CD14-positive monocyte (primary cell): ENCODE data around the gene TAL2. TPM values are rescaled to one million over a fixed set of nuclear protein-coding genes. Genes with fewer than 3 reads are reported as not detected.

Experiments
- DNase-seq, 3 donors: peaks; one replicate each; pipeline ENCODE4 v3.0.0-alpha.2; 2011 to 2022
- H2AFZ ChIP-seq: 2 replicates; pipeline ENCODE4 v1.6.0; 2012; ENCODE audit warnings: mild to moderate bottlenecking, low read depth, low read length, inconsistent platforms; ENCODE audit not compliant: insufficient read depth, poor library complexity, severe bottlenecking
- H3K27ac ChIP-seq, 2 donors: 1 replicate in 1 of 2; 2 replicates in 1 of 2; pipeline ENCODE4 v1.5.1; 2012 to 2013; ENCODE audit warnings: low read length in 2 of 2, control low read depth in 1 of 2, inconsistent platforms in 1 of 2, low read depth in 1 of 2, mild to moderate bottlenecking in 1 of 2
- H3K27me3 ChIP-seq, 2 donors: one replicate each; pipeline versions ENCODE4 v1.6.0 to v1.6.1; 2011 to 2013; ENCODE audit warnings: low read length in 2 of 2; ENCODE audit not compliant: control insufficient read depth in 2 of 2, insufficient read depth in 2 of 2
- H3K36me3 ChIP-seq, 2 donors: replicated peaks in 1 of 2; 1 replicate in 1 of 2; 2 replicates in 1 of 2; pipeline versions ENCODE4 v1.5.1 to v1.6.1; 2012 to 2013; ENCODE audit warnings: low read length in 2 of 2, control low read depth in 1 of 2, inconsistent platforms in 1 of 2, mild to moderate bottlenecking in 1 of 2; ENCODE audit not compliant: insufficient read depth in 2 of 2, control insufficient read depth in 1 of 2
- H3K4me1 ChIP-seq, 2 donors: 1 replicate in 1 of 2; 2 replicates in 1 of 2; pipeline versions ENCODE4 v1.5.1 to v1.6.1; 2012 to 2013; ENCODE audit warnings: low read length in 2 of 2, control low read depth in 1 of 2, inconsistent platforms in 1 of 2, mild to moderate bottlenecking in 1 of 2, moderate library complexity in 1 of 2; ENCODE audit not compliant: insufficient read depth in 2 of 2, control insufficient read depth in 1 of 2
- H3K4me2 ChIP-seq: replicated peaks from 2 replicates; pipeline ENCODE3; 2012; ENCODE audit warnings: low read length, moderate library complexity, mild to moderate bottlenecking; ENCODE audit not compliant: poor library complexity, severe bottlenecking; ENCODE audit errors: extremely low read depth
- H3K4me3 ChIP-seq, 3 experiments: fragments of 200-600 bp in 1 of 3; sonication (generic) in 1 of 3; replicated peaks in 1 of 3; 1 replicate in 2 of 3; 2 replicates in 1 of 3; pipeline ENCODE4 v1.5.1; 2011 to 2013; ENCODE audit warnings: low read length in 3 of 3, mild to moderate bottlenecking in 3 of 3, control low read depth in 2 of 3, low read depth in 2 of 3, inconsistent platforms in 1 of 3, moderate library complexity in 1 of 3
- H3K79me2 ChIP-seq: 2 replicates; pipeline ENCODE4 v1.6.0; 2012; ENCODE audit warnings: mild to moderate bottlenecking, control low read depth, inconsistent platforms, low read length, moderate library complexity; ENCODE audit not compliant: insufficient read depth
- H3K9ac ChIP-seq: 2 replicates; pipeline ENCODE4 v1.6.0; 2017; ENCODE audit warnings: low read length, mild to moderate bottlenecking; ENCODE audit not compliant: insufficient read depth, poor library complexity, severe bottlenecking
- H3K9me3 ChIP-seq, 2 donors: replicated peaks in 1 of 2; 1 replicate in 1 of 2; 2 replicates in 1 of 2; pipeline versions ENCODE4 v1.5.1 to v1.6.1; 2012 to 2013; ENCODE audit warnings: low read length in 2 of 2, control low read depth in 1 of 2; ENCODE audit not compliant: control insufficient read depth in 1 of 2, insufficient read depth in 1 of 2
- H4K20me1 ChIP-seq: 2 replicates; pipeline ENCODE4 v1.6.0; 2012; ENCODE audit warnings: mild to moderate bottlenecking, low read length, control low read depth, moderate library complexity; ENCODE audit not compliant: insufficient read depth
- H3K27ac Mint-ChIP-seq, 7 donors: one replicate each; pipeline ENCODE4 v1.8.0; 2020; ENCODE audit warnings: mild to moderate bottlenecking in 7 of 7, mixed read lengths in 7 of 7, moderate library complexity in 6 of 7, inconsistent platforms in 2 of 7
- H3K27me3 Mint-ChIP-seq, 3 donors: one replicate each; pipeline ENCODE4 v1.8.0; 2021 to 2022; ENCODE audit warnings: low read depth in 3 of 3, mild to moderate bottlenecking in 3 of 3, mixed read lengths in 3 of 3, moderate library complexity in 3 of 3, inconsistent platforms in 1 of 3
- H3K36me3 Mint-ChIP-seq, 2 donors: one replicate each; pipeline ENCODE4 v1.8.0; 2020; ENCODE audit warnings: mixed read lengths in 2 of 2, inconsistent platforms in 1 of 2, mild to moderate bottlenecking in 1 of 2
- H3K4me1 Mint-ChIP-seq: one replicate; pipeline ENCODE4 v1.8.0; 2020; ENCODE audit warnings: mild to moderate bottlenecking, mixed read lengths
- H3K4me3 Mint-ChIP-seq, 2 donors: one replicate each; pipeline ENCODE4 v1.8.0; 2020; ENCODE audit warnings: mild to moderate bottlenecking in 2 of 2, mixed read lengths in 2 of 2, moderate library complexity in 1 of 2
- H3K9me3 Mint-ChIP-seq, 7 donors: one replicate each; pipeline ENCODE4 v1.8.0; 2020 to 2022; ENCODE audit warnings: mixed read lengths in 7 of 7, mild to moderate bottlenecking in 6 of 7, moderate library complexity in 6 of 7, inconsistent platforms in 2 of 7
- WGBS: methylation state at CpG from one replicate; pipeline ENCODE4 v1.1.5; 2013; ENCODE audit warnings: missing lambda C conversion rate; ENCODE audit not compliant: insufficient coverage; 5-methylcytosine and 5-hydroxymethylcytosine counted together
- intact Hi-C, 2 donors: fragments of 100-400 bp; cut with micrococcal nuclease; formaldehyde crosslinking; loops; one replicate each; pipeline versions ENCODE4 v1.15.0 to v1.15.1; 2023
- polyA plus RNA-seq, 3 donors: library from polyadenylated mRNA; depleted of rRNA in 1 of 3; unstranded in 2 of 3; stranded (reverse) in 1 of 3; fragments of 300-500 nt in 2 of 3; fragments of >200 nt in 1 of 3; fragmentation: Illumina TruSeq in 2 of 3; gene quantifications; 1 replicate in 2 of 3; 2 replicates in 1 of 3; pipeline ENCODE4 v1.2.3, GENCODE V29; 2012 to 2021
- TF ChIP-seq, protein P1 (sequence below): fragments of 200-600 bp; IDR thresholded peaks from one replicate; pipeline ENCODE4 v1.8.0; 2022; ENCODE audit warnings: antibody characterized with exemption, mild to moderate bottlenecking

Gene TAL2
- polyA plus RNA-seq, 3 donors = not detected

DNA sequence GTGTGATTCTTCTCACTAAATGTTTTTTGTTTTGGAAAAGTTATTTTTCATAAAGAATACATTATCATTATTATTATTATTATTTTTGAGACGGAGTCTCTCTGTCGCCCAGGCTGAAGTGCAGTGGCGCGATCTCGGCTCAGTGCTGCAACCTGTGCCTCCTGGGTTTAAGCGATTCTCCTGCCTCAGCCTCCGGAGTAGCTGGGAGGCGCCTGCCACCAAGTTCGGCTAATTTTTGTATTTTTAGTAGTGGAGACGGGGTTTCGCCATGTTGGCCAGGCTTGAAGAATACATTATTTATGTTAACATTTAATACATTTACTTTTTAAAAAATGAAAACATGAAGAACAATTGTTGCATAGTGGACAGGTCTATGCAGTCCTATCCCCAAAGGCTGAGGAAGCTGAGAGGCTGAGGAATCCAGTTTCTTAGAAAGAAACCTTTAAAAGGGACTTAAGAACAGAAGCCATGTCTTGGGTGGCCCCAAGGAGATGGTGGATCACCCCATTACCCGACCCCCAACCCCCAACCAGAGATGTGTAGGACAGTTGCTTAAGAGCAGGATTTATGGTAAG is 34.0 kb downstream of the TAL2 start:
- WGBS = 100% methylated on average over 3 of the region's 12 CpGs
- H3K9me3 ChIP-seq = no peaks in the 10 kb centered on the region
- peaks cover 20 to 31% of the 10 kb centered on the region in 2 donors for H3K4me1 ChIP-seq
- intact Hi-C loops = loop anchor here (10.0 kb wide), 2 partner anchors 262 to 772 kb away; partner anchors contain the start of gene ABCA1 (in 1 of the 2)
- H3K79me2 ChIP-seq = peaks cover 5% of the 10 kb centered on the region
- H3K27me3 ChIP-seq = peaks cover 3 to 5% of the 10 kb centered on the region in 2 donors
- Mint-ChIP-seq H3K9me3 (no peaks in the 10 kb centered on the region), H3K36me3 (no peaks in the 10 kb centered on the region), H3K27ac (no peak overlapping the region), H3K27me3 (peaks cover 8 to 15% (median 8%) of the 10 kb centered on the region in 3 donors), H3K4me1 (peaks cover 29% of the 10 kb centered on the region), H3K4me3 (no peak overlapping the region)
- H3K36me3 ChIP-seq = no peaks in the 10 kb centered on the region
- H3K4me3 ChIP-seq = no peak overlapping the region
- H3K4me2 ChIP-seq = no peak overlapping the region
- DNase-seq = no peak
- no peak overlapping the region for H2AFZ ChIP-seq
- TF ChIP-seq, protein P1, sequence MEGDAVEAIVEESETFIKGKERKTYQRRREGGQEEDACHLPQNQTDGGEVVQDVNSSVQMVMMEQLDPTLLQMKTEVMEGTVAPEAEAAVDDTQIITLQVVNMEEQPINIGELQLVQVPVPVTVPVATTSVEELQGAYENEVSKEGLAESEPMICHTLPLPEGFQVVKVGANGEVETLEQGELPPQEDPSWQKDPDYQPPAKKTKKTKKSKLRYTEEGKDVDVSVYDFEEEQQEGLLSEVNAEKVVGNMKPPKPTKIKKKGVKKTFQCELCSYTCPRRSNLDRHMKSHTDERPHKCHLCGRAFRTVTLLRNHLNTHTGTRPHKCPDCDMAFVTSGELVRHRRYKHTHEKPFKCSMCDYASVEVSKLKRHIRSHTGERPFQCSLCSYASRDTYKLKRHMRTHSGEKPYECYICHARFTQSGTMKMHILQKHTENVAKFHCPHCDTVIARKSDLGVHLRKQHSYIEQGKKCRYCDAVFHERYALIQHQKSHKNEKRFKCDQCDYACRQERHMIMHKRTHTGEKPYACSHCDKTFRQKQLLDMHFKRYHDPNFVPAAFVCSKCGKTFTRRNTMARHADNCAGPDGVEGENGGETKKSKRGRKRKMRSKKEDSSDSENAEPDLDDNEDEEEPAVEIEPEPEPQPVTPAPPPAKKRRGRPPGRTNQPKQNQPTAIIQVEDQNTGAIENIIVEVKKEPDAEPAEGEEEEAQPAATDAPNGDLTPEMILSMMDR = no peak
- H4K20me1 ChIP-seq = no peaks in the 10 kb centered on the region
- no peak overlapping the region for H3K27ac ChIP-seq
- H3K9ac ChIP-seq = no peak overlapping the region

DNA sequence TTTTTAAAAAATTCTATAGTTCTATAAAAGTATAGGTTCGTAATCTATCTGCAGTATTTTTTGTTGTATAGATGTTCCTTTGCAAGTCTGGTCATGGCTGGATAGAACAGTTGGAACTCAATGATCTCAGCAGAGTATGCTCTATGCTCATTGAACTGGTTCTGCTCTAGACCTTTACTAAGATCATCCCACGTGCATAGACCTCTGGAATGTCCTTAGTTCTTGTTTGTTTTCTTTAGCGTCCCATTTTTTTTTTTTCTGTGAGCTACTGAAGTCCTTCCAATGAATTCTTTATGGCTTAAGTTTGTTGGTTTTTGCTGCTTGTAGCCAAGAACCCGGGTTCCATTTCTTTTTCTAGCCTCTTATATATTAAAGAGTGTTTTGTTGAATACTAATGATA is 35.6 kb downstream of the TAL2 start:
- no peaks in the 10 kb centered on the region for H4K20me1 ChIP-seq
- DNase-seq = no peak
- H3K4me1 Mint-ChIP-seq = peaks cover 26% of the 10 kb centered on the region
- no peak overlapping the region for H3K4me3 Mint-ChIP-seq
- H3K9me3 ChIP-seq = no peaks in the 10 kb centered on the region
- 100% methylated on average over 1 of the region's 4 CpGs for WGBS
- TF ChIP-seq, protein P1 = no peak
- no peak overlapping the region for H3K9ac ChIP-seq
- H3K4me2 ChIP-seq = no peak overlapping the region
- H3K27ac Mint-ChIP-seq = no peak overlapping the region
- no peaks in the 10 kb centered on the region for H3K27me3 ChIP-seq
- no peak overlapping the region for H3K27ac ChIP-seq
- H3K4me3 ChIP-seq = no peak overlapping the region
- no peaks in the 10 kb centered on the region for H3K9me3 Mint-ChIP-seq
- no peaks in the 10 kb centered on the region for H3K36me3 ChIP-seq
- H3K79me2 ChIP-seq = peaks cover 8% of the 10 kb centered on the region
- peaks cover 20 to 24% of the 10 kb centered on the region in 2 donors for H3K4me1 ChIP-seq
- no peak overlapping the region for H2AFZ ChIP-seq
- intact Hi-C loops = loop anchor here (10.0 kb wide), 2 partner anchors 263 to 773 kb away; partner anchors contain the start of gene ABCA1 (in 1 of the 2)
- H3K27me3 Mint-ChIP-seq = peaks cover 2 to 7% (median 2%) of the 10 kb centered on the region in 3 donors
- H3K36me3 Mint-ChIP-seq = no peaks in the 10 kb centered on the region
